Measurements from ENCODE around the gene AACS. TPM values are rescaled to one million over a fixed set of nuclear protein-coding genes. Genes with fewer than 3 reads are reported as not detected.
"Not testable (repeated sequence)": the region's sequence is repeated elsewhere in the genome, so short reads cannot be mapped to it uniquely, and the experiment has no call there.

The AACS gene
- total RNA-seq, 1 donor from 2014 or later, result 34.6 TPM

DNA sequence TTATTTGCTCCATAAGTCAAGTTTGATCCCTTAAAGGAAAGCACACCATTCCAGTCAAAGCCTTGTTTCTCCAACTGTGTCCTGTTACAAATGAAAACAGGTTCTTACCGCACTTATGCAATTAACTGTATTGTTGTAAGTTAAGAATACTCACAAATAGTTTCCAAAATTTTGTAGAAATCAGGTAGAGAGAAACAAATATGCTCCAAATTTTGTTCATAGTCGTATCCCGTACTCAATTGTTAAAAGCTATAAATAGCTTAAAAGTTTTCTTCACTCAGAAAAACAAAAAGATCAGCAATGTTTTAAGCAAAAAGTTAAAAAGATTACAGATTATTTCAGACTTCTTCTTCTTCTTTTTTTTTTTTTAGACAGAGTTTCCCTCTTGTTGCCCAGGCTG, 4.0 kb upstream of the AACS start:
- TF ChIP-seq, protein P1, sequence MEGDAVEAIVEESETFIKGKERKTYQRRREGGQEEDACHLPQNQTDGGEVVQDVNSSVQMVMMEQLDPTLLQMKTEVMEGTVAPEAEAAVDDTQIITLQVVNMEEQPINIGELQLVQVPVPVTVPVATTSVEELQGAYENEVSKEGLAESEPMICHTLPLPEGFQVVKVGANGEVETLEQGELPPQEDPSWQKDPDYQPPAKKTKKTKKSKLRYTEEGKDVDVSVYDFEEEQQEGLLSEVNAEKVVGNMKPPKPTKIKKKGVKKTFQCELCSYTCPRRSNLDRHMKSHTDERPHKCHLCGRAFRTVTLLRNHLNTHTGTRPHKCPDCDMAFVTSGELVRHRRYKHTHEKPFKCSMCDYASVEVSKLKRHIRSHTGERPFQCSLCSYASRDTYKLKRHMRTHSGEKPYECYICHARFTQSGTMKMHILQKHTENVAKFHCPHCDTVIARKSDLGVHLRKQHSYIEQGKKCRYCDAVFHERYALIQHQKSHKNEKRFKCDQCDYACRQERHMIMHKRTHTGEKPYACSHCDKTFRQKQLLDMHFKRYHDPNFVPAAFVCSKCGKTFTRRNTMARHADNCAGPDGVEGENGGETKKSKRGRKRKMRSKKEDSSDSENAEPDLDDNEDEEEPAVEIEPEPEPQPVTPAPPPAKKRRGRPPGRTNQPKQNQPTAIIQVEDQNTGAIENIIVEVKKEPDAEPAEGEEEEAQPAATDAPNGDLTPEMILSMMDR (IDR thresholded peaks at IDR 0.05; ENCODE audit: unreplicated experiment), result no peak
- Mint-ChIP-seq H3K36me3 (no peaks in the 10 kb centered on the region), H3K4me3 (no peak overlapping the region), H3K27ac (no peak overlapping the region), H3K27me3 (ENCODE audit: low read depth) (peaks cover 7% of the 10 kb centered on the region), H3K9me3 (peaks cover 8% of the 10 kb centered on the region), H3K4me1 (peaks cover 8% of the 10 kb centered on the region)
- no peak for DNase-seq (ENCODE audit: low spot score in 2 of 2, unreplicated experiment in 2 of 2)

DNA sequence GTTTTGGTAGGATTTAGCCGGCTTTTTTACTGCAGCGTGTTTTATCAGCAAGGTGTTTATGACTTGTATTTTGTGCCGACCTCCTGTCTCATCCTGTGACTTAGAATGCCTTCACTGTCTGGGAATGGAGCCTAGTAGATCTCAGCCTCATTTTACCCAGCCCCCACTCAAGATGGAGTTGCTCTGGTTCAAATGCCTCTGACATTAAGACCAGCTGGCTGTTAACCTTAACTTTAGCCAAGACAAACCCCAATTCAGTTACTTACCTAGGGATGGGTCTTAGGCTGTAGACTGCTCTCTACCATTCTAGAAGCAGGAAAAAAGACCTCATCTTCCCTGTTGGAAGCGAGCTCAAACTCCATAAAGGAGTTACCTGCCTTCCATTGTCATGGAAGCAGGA, 1.7 kb upstream of the AACS start:
- H3K4me1 Mint-ChIP-seq, result peaks cover 16% of the 10 kb centered on the region
- DNase-seq (ENCODE audit: low spot score in 2 of 2, unreplicated experiment in 2 of 2); H3K27ac Mint-ChIP-seq; H3K9me3 Mint-ChIP-seq; H3K36me3 Mint-ChIP-seq; H3K27me3 Mint-ChIP-seq (ENCODE audit: low read depth): not testable (repeated sequence)
- H3K4me3 Mint-ChIP-seq, result peak overlapping the region; percentile 8

DNA sequence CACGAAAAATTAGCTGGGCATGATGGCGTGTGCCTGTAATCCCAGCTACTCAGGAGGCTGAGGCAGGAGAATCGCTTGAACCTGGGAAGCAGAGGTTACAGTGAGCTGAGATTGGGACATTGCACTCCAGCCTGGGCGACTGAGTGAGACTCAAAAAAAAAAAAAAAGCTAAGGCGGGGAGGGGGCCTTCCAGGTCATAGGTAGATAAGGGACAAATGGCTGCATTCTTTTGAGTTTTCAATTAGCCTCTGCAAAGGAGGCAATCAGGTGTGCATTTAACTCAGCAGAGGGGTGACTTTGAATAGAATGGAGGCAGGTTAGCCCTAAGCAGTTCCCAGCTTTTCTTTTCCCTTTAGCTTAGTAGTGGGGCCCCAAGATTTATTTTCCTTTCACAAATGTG, 743 bp upstream of the AACS start:
- H3K4me1 Mint-ChIP-seq, result peaks cover 16% of the 10 kb centered on the region
- peaks cover 7% of the 10 kb centered on the region for H3K27me3 Mint-ChIP-seq (ENCODE audit: low read depth)
- no peak overlapping the region for H3K27ac Mint-ChIP-seq
- peaks cover 8% of the 10 kb centered on the region for H3K9me3 Mint-ChIP-seq
- H3K36me3 Mint-ChIP-seq, result no peaks in the 10 kb centered on the region
- no peak for DNase-seq (ENCODE audit: low spot score in 2 of 2, unreplicated experiment in 2 of 2)
- TF ChIP-seq, protein P1 (IDR thresholded peaks at IDR 0.05; ENCODE audit: unreplicated experiment), result no peak
- peak overlapping the region; percentile 61 for H3K4me3 Mint-ChIP-seq

DNA sequence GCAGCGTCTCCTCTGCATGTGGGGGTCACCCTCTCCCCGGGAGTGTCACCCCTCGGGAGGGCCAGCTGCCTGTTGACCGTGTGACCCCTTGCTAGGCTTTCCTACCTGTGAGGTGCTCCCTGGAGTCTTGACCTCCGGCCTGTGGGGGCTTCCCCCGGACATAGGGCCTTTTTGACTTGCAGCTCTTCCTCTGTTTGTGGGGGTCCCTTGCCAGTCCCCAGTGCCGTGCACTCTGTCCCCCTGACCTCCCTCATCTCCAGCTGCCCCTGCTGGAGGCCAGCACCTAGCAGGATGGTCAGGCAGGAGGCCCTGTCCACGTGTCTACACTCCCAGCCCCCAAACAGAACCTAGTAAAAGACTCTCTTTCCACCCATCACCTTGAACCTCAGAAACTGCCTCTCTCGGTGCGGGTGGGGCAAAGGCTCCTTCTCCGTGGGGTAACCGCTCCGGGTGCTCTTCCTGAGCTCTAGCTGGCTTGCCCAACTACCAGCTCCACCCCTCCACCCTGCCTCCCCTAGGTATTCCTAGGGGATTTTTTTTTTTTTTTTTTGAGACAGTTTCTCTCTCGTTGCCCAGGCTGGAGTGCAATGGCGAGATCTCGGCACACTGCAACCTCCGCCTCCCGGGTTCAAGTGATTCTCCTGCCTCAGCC, 810 bp downstream of the AACS start:
- no peak for DNase-seq (ENCODE audit: low spot score in 2 of 2, unreplicated experiment in 2 of 2)
- H3K9me3 Mint-ChIP-seq, result peaks cover 4% of the 10 kb centered on the region
- no peaks in the 10 kb centered on the region for H3K36me3 Mint-ChIP-seq
- TF ChIP-seq, protein P1 (IDR thresholded peaks at IDR 0.05; ENCODE audit: unreplicated experiment), result no peak
- H3K4me1 Mint-ChIP-seq, result peaks cover 20% of the 10 kb centered on the region
- peaks cover 7% of the 10 kb centered on the region for H3K27me3 Mint-ChIP-seq (ENCODE audit: low read depth)
- peak overlapping the region; percentile 82 for H3K4me3 Mint-ChIP-seq
- H3K27ac Mint-ChIP-seq, result peak overlapping the region; percentile 53

DNA sequence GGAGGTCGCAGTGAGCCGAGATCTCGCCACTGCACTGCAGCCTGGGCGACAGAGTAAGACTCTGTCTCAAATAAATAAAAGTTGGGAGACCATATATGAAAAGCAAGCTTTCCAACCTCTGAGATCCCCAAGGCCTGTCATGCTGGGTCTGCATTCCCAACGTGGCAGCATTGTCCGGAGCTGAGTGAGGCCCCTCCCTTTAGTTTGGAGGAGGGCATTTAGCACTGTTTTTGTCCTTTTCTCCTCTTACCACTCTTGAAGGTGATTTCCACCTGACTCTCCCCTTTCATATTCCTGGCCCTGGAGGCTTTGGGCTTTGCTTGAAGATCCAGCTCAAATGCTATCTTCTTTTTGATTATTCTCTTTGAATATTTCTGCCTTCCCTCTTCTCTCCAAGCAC, 3.2 kb downstream of the AACS start:
- TF ChIP-seq, protein P1 (IDR thresholded peaks at IDR 0.05; ENCODE audit: unreplicated experiment), result no peak
- Mint-ChIP-seq H3K4me1 (peaks cover 20% of the 10 kb centered on the region), H3K9me3 (no peaks in the 10 kb centered on the region), H3K36me3 (peaks cover 3% of the 10 kb centered on the region), H3K27me3 (ENCODE audit: low read depth) (peaks cover 3% of the 10 kb centered on the region), H3K27ac (no peak overlapping the region), H3K4me3 (no peak overlapping the region)
- DNase-seq (ENCODE audit: low spot score in 2 of 2, unreplicated experiment in 2 of 2), result no peak

DNA sequence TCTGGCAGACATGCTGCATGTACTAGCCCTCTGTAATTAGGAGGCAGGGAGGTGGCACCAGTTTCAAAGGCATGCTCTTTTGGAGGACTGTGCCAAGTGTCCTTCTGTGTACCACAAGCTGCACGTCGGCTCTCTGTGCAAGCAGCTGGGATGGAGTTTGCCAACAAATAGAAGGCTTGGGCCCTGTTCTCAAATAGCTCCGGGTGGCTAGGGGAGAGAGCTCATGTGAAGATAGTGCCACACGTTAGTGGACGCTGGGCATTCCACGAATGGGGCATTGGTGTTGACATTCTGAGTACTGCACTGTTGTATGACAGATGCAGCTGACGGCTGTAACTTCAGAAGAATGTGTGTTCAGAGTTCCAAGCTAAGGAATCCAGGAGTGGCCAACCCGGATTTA, 4.4 kb downstream of the AACS start:
- TF ChIP-seq, protein P1 (IDR thresholded peaks at IDR 0.05; ENCODE audit: unreplicated experiment), result no peak
- no peak for DNase-seq (ENCODE audit: low spot score in 2 of 2, unreplicated experiment in 2 of 2)
- no peak overlapping the region for H3K4me3 Mint-ChIP-seq
- H3K4me1 Mint-ChIP-seq, result peaks cover 19% of the 10 kb centered on the region
- H3K27ac Mint-ChIP-seq, result no peak overlapping the region
- H3K36me3 Mint-ChIP-seq, result peaks cover 9% of the 10 kb centered on the region
- H3K27me3 Mint-ChIP-seq (ENCODE audit: low read depth), result peaks cover 1% of the 10 kb centered on the region
- no peaks in the 10 kb centered on the region for H3K9me3 Mint-ChIP-seq

All from mesothelial cell of epicardium (in vitro differentiated cells).